Activated naive CD8-positive, alpha-beta T cell (primary cell): Measurements from ENCODE around the gene CAPN15.
"Not testable (repeated sequence)": the region's sequence is repeated elsewhere in the genome, so short reads cannot be mapped to it uniquely, and the experiment has no call there.

Experiments used
- H3K27ac Mint-ChIP-seq: one replicate; pipeline ENCODE4 v1.8.0; 2021; ENCODE audit warnings: mixed read lengths
- H3K27me3 Mint-ChIP-seq: one replicate; pipeline ENCODE4 v1.8.0; 2021; ENCODE audit warnings: mixed read lengths
- H3K36me3 Mint-ChIP-seq: one replicate; pipeline ENCODE4 v1.8.0; 2021; ENCODE audit warnings: mixed read lengths
- H3K4me1 Mint-ChIP-seq: one replicate; pipeline ENCODE4 v1.8.0; 2021; ENCODE audit warnings: low read depth, mixed read lengths
- H3K4me3 Mint-ChIP-seq: one replicate; pipeline ENCODE4 v1.8.0; 2021; ENCODE audit warnings: mild to moderate bottlenecking, mixed read lengths
- H3K9me3 Mint-ChIP-seq: one replicate; pipeline ENCODE4 v1.8.0; 2021; ENCODE audit warnings: low read depth, mixed read lengths

Gene CAPN15

GRCh38 chr16:500709-501108, 26.8 kb upstream of the CAPN15 start:
- no peaks in the 10 kb centered on the region for H3K4me1 Mint-ChIP-seq
- H3K27me3 Mint-ChIP-seq: no peaks in the 10 kb centered on the region
- H3K4me3 Mint-ChIP-seq: no peak overlapping the region
- no peak overlapping the region for H3K27ac Mint-ChIP-seq
- peaks cover 2% of the 10 kb centered on the region for H3K36me3 Mint-ChIP-seq
- H3K9me3 Mint-ChIP-seq: no peaks in the 10 kb centered on the region

GRCh38 chr16:502179-502943, 25.2 kb upstream of the CAPN15 start:
- peaks cover 2% of the 10 kb centered on the region for H3K36me3 Mint-ChIP-seq
- H3K27me3 Mint-ChIP-seq: no peaks in the 10 kb centered on the region
- H3K9me3 Mint-ChIP-seq: no peaks in the 10 kb centered on the region
- no peak overlapping the region for H3K4me3 Mint-ChIP-seq
- H3K27ac Mint-ChIP-seq: no peak overlapping the region
- H3K4me1 Mint-ChIP-seq: no peaks in the 10 kb centered on the region

GRCh38 chr16:503150-504071, 24.1 kb upstream of the CAPN15 start:
- H3K27me3 Mint-ChIP-seq: no peaks in the 10 kb centered on the region
- H3K36me3 Mint-ChIP-seq: no peaks in the 10 kb centered on the region
- H3K27ac Mint-ChIP-seq: no peak overlapping the region
- no peaks in the 10 kb centered on the region for H3K9me3 Mint-ChIP-seq
- no peak overlapping the region for H3K4me3 Mint-ChIP-seq
- H3K4me1 Mint-ChIP-seq: no peaks in the 10 kb centered on the region

- Mint-ChIP-seq H3K4me3 (no peak overlapping the region), H3K27ac (no peak overlapping the region), H3K36me3 (no peaks in the 10 kb centered on the region), H3K4me1 (no peaks in the 10 kb centered on the region), H3K27me3 (no peaks in the 10 kb centered on the region), H3K9me3 (no peaks in the 10 kb centered on the region)
Measured at GRCh38 chr16:505479-506245, 21.9 kb upstream of the CAPN15 start.

GRCh38 chr16:506246-506546, 21.3 kb upstream of the CAPN15 start:
- H3K27ac Mint-ChIP-seq: no peak overlapping the region
- no peaks in the 10 kb centered on the region for H3K27me3 Mint-ChIP-seq
- H3K4me1 Mint-ChIP-seq: no peaks in the 10 kb centered on the region
- H3K36me3 Mint-ChIP-seq: no peaks in the 10 kb centered on the region
- H3K9me3 Mint-ChIP-seq: no peaks in the 10 kb centered on the region
- H3K4me3 Mint-ChIP-seq: no peak overlapping the region

- not testable (repeated sequence) for H3K36me3 Mint-ChIP-seq, H3K27ac Mint-ChIP-seq, H3K4me1 Mint-ChIP-seq, H3K4me3 Mint-ChIP-seq, H3K9me3 Mint-ChIP-seq, H3K27me3 Mint-ChIP-seq
Measured at GRCh38 chr16:507527-507926, 20.0 kb upstream of the CAPN15 start.

- no peaks in the 10 kb centered on the region for H3K9me3 Mint-ChIP-seq
- H3K4me1 Mint-ChIP-seq: no peaks in the 10 kb centered on the region
- no peak overlapping the region for H3K4me3 Mint-ChIP-seq
- H3K27me3 Mint-ChIP-seq: no peaks in the 10 kb centered on the region
- H3K36me3 Mint-ChIP-seq: no peaks in the 10 kb centered on the region
- H3K27ac Mint-ChIP-seq: no peak overlapping the region
Measured at GRCh38 chr16:507996-508395, 19.5 kb upstream of the CAPN15 start.

- H3K4me1 Mint-ChIP-seq: no peaks in the 10 kb centered on the region
- H3K27me3 Mint-ChIP-seq: no peaks in the 10 kb centered on the region
- H3K36me3 Mint-ChIP-seq: no peaks in the 10 kb centered on the region
- H3K4me3 Mint-ChIP-seq: no peak overlapping the region
- no peak overlapping the region for H3K27ac Mint-ChIP-seq
- H3K9me3 Mint-ChIP-seq: no peaks in the 10 kb centered on the region
Measured at GRCh38 chr16:508884-509736, 18.4 kb upstream of the CAPN15 start.

- Mint-ChIP-seq H3K4me1 (no peaks in the 10 kb centered on the region), H3K36me3 (no peaks in the 10 kb centered on the region), H3K27me3 (no peaks in the 10 kb centered on the region), H3K4me3 (no peak overlapping the region), H3K9me3 (no peaks in the 10 kb centered on the region), H3K27ac (no peak overlapping the region)
Measured at GRCh38 chr16:510066-510825, 17.3 kb upstream of the CAPN15 start.

- Mint-ChIP-seq H3K27ac (no peak overlapping the region), H3K4me3 (no peak overlapping the region), H3K9me3 (no peaks in the 10 kb centered on the region), H3K4me1 (no peaks in the 10 kb centered on the region), H3K36me3 (no peaks in the 10 kb centered on the region), H3K27me3 (no peaks in the 10 kb centered on the region)
Measured at GRCh38 chr16:512802-513201, 14.7 kb upstream of the CAPN15 start.

- Mint-ChIP-seq H3K4me1 (no peaks in the 10 kb centered on the region), H3K4me3 (no peak overlapping the region), H3K36me3 (no peaks in the 10 kb centered on the region), H3K9me3 (no peaks in the 10 kb centered on the region), H3K27me3 (no peaks in the 10 kb centered on the region), H3K27ac (no peak overlapping the region)
Measured at GRCh38 chr16:513950-514349, 13.6 kb upstream of the CAPN15 start.

GRCh38 chr16:515175-515938, 12.2 kb upstream of the CAPN15 start:
- Mint-ChIP-seq H3K4me3 (no peak overlapping the region), H3K27me3 (no peaks in the 10 kb centered on the region), H3K9me3 (no peaks in the 10 kb centered on the region), H3K4me1 (no peaks in the 10 kb centered on the region), H3K27ac (no peak overlapping the region), H3K36me3 (no peaks in the 10 kb centered on the region)

GRCh38 chr16:515939-516226, 11.6 kb upstream of the CAPN15 start:
- Mint-ChIP-seq H3K36me3 (no peaks in the 10 kb centered on the region), H3K27me3 (no peaks in the 10 kb centered on the region), H3K4me3 (no peak overlapping the region), H3K4me1 (no peaks in the 10 kb centered on the region), H3K9me3 (no peaks in the 10 kb centered on the region), H3K27ac (no peak overlapping the region)
